ENCODE results near the gene IGFN1.

The IGFN1 gene

GRCh38 chr1:201268604-201269151 is 78.1 kb downstream of the IGFN1 start:
- peak; percentile 19 for DNase-seq

GRCh38 chr1:201269281-201269680 is 78.7 kb downstream of the IGFN1 start:
- DNase-seq = no peak

- no peak for DNase-seq
These were observed 79.3 kb downstream of the IGFN1 start for GRCh38 chr1:201269900-201270410.

GRCh38 chr1:201270616-201271390 is 80.2 kb downstream of the IGFN1 start:
- DNase-seq = no peak

GRCh38 chr1:201272799-201273198 is 82.2 kb downstream of the IGFN1 start:
- no peak for DNase-seq

- DNase-seq = no peak
These were observed 84.1 kb downstream of the IGFN1 start for GRCh38 chr1:201274616-201275252.

GRCh38 chr1:201275253-201275666 is 84.6 kb downstream of the IGFN1 start:
- DNase-seq = no peak

- DNase-seq = no peak
These were observed 86.3 kb downstream of the IGFN1 start for GRCh38 chr1:201276891-201277290.

- no peak for DNase-seq
These were observed 86.8 kb downstream of the IGFN1 start for GRCh38 chr1:201277441-201277840.
